K562 (cell line): ENCODE results near the gene POLD4. TPM values are rescaled to one million over a fixed set of nuclear protein-coding genes. Genes with fewer than 3 reads are reported as not detected.

Experiments used
- NEUROD1 ChIP-seq: fragments of 150-350 bp; IDR thresholded peaks from 2 replicates; pipeline ENCODE4 v1.6.1; 2014; ENCODE audit warnings: borderline replicate concordance, low read length, low read depth; ENCODE audit not compliant: partially characterized antibody
- NFATC3 ChIP-seq: fragments of 450-650 bp; IDR thresholded peaks from 2 replicates; pipeline ENCODE4 v1.6.1; 2017; ENCODE audit warnings: mild to moderate bottlenecking
- PREB ChIP-seq: sonication (generic); formaldehyde crosslinking; IDR thresholded peaks from 2 replicates; pipeline ENCODE4 v1.8.1; 2023; ENCODE audit warnings: mild to moderate bottlenecking, missing genetic modification reagents
- SREBF1 ChIP-seq: fragments of 150-350 bp; IDR thresholded peaks from 2 replicates; pipeline ENCODE4 v1.6.1; 2014; ENCODE audit warnings: antibody characterized with exemption, low read depth, low read length, borderline replicate concordance
- ZBTB33 ChIP-seq: sonication (generic); formaldehyde crosslinking; IDR thresholded peaks from 2 replicates; pipeline ENCODE4 v1.8.1; 2023; ENCODE audit warnings: mild to moderate bottlenecking, missing genetic modification reagents
- ZBTB40 ChIP-seq, 2 experiments: fragments of 450-650 bp in 1 of 2; sonication (generic) in 1 of 2; formaldehyde crosslinking in 1 of 2; IDR thresholded peaks; 2 replicates each; pipeline versions ENCODE4 v1.7.1 to v1.9.0; 2016 to 2022; ENCODE audit warnings: inconsistent platforms in 1 of 2, mild to moderate bottlenecking in 1 of 2, missing genetic modification reagents in 1 of 2
- ZEB2 ChIP-seq: fragments of 450-650 bp; IDR thresholded peaks from 2 replicates; pipeline ENCODE4 v1.6.1; 2016
- ZNF134 ChIP-seq: fragments of 250-450 bp; sonication (Bioruptor Pico); conservative IDR thresholded peaks from 2 replicates; pipeline ENCODE4 v1.4.0; 2020
- ZNF277 ChIP-seq: fragments of 250-450 bp; sonication (Bioruptor Pico); IDR thresholded peaks from 2 replicates; pipeline ENCODE4 v1.8.0; 2022; ENCODE audit warnings: inconsistent platforms, mild to moderate bottlenecking, moderate library complexity, borderline replicate concordance
- ZNF699 ChIP-seq: fragments of 250-450 bp; sonication (Bioruptor Pico); IDR thresholded peaks from 2 replicates; pipeline ENCODE4 v1.8.0; 2021; ENCODE audit warnings: mild to moderate bottlenecking, moderate library complexity; ENCODE audit not compliant: insufficient replicate concordance
- polyA plus RNA-seq, 8 experiments: library from polyadenylated mRNA; depleted of rRNA in 4 of 8; stranded (reverse) in 5 of 8; unstranded in 3 of 8; fragments of >200 nt; fragmentation: Nextera tagmentation in 2 of 8; fragmentation: Illumina TruSeq in 1 of 8; extraction: Ambion mirVana in 2 of 8; extraction: Trizol in 1 of 8; gene quantifications; 2 replicates each; pipeline versions ENCODE4 v1.2.1 to v1.2.3, GENCODE V29; 2011 to 2014; ENCODE audit warnings: inconsistent platforms in 1 of 8, missing spikeins in 1 of 8
- total RNA-seq, 7 experiments: library from RNA; depleted of rRNA in 6 of 7; stranded (reverse); fragments of >200 nt in 6 of 7; fragmentation: Illumina TruSeq in 2 of 7; extraction: Trizol in 2 of 7; gene quantifications; 2 replicates each; pipeline versions ENCODE4 v1.2.1 to v1.2.3, GENCODE V29; 2011 to 2021; ENCODE audit warnings: low replicate concordance in 1 of 7

The POLD4 gene
- total and polyA plus RNA-seq, 9 of the 15 experiments (the other 6 are each of a cell fraction or from before 2014, with no cell fraction given): 5.8 to 64.5 (median 18.3) TPM

GRCh38 chr11:67379061-67380058, 26.0 kb upstream of the POLD4 start (continued):
- no peak for TF ChIP-seq ZNF699 (CRISPR knock-in tag)
- TF ChIP-seq NFATC3: no peak
- TF ChIP-seq ZBTB33 (CRISPR knock-in tag): no peak
- no peak for TF ChIP-seq NEUROD1
- TF ChIP-seq ZNF277 (CRISPR knock-in tag): no peak
- TF ChIP-seq SREBF1: no peak
- no peak for TF ChIP-seq ZBTB40 (IDR thresholded peaks at IDR 0.05)
- TF ChIP-seq ZBTB40 (CRISPR knock-in tag; IDR thresholded peaks at IDR 0.05): no peak
- TF ChIP-seq ZEB2: no peak
- TF ChIP-seq ZNF134 (CRISPR knock-in tag): no peak
- no peak for TF ChIP-seq PREB (CRISPR knock-in tag)
